Endodermal cell (in vitro differentiated cells): Measurements from ENCODE around the gene ZC3H14. TPM values are rescaled to one million over a fixed set of nuclear protein-coding genes. Genes with fewer than 3 reads are reported as not detected.

ENCODE experiments used
- DNase-seq: peaks from one replicate; pipeline ENCODE4 v3.0.0-alpha.2; 2017
- H3K27ac ChIP-seq: 2 replicates; pipeline ENCODE4 v1.5.1; 2013; ENCODE audit warnings: mild to moderate bottlenecking, low read depth, low read length, moderate library complexity
- H3K27me3 ChIP-seq: 2 replicates; pipeline ENCODE4 v1.6.1; 2013; ENCODE audit warnings: mild to moderate bottlenecking, low read length, moderate library complexity; ENCODE audit not compliant: insufficient read depth, control insufficient read depth, poor library complexity, severe bottlenecking
- H3K36me3 ChIP-seq: 2 replicates; pipeline ENCODE4 v1.7.0; 2013; ENCODE audit warnings: mild to moderate bottlenecking, low read length, moderate library complexity; ENCODE audit not compliant: control insufficient read depth, insufficient read depth
- H3K4me1 ChIP-seq: one replicate; pipeline ENCODE4 v1.7.0; 2013; ENCODE audit warnings: low read length; ENCODE audit not compliant: control insufficient read depth, insufficient read depth
- H3K4me3 ChIP-seq: 2 replicates; pipeline ENCODE4 v1.5.1; 2013; ENCODE audit warnings: mild to moderate bottlenecking, low read length, moderate library complexity
- H3K9ac ChIP-seq: 2 replicates; pipeline ENCODE4 v1.6.1; 2013; ENCODE audit warnings: mild to moderate bottlenecking, low read length, moderate library complexity; ENCODE audit not compliant: poor library complexity, severe bottlenecking; ENCODE audit errors: extremely low read depth
- H3K9me3 ChIP-seq: 2 replicates; pipeline ENCODE4 v1.6.1; 2013; ENCODE audit warnings: mild to moderate bottlenecking, low read length, moderate library complexity; ENCODE audit not compliant: control insufficient read depth
- H3K27ac Mint-ChIP-seq: 2 replicates; pipeline ENCODE4 v1.8.0; 2020; ENCODE audit warnings: mixed read lengths
- H3K27me3 Mint-ChIP-seq: 2 replicates; pipeline ENCODE4 v1.8.0; 2021; ENCODE audit warnings: mild to moderate bottlenecking, mixed read lengths; ENCODE audit not compliant: insufficient read depth
- H3K36me3 Mint-ChIP-seq: 2 replicates; pipeline ENCODE4 v1.8.0; 2020; ENCODE audit warnings: low read depth, mixed read lengths
- H3K4me1 Mint-ChIP-seq: 2 replicates; pipeline ENCODE4 v1.8.0; 2020; ENCODE audit warnings: mixed read lengths
- H3K4me3 Mint-ChIP-seq: 2 replicates; pipeline ENCODE4 v1.8.0; 2020; ENCODE audit warnings: mild to moderate bottlenecking, moderate library complexity, mixed read lengths
- H3K9me3 Mint-ChIP-seq: 2 replicates; pipeline ENCODE4 v1.8.0; 2020; ENCODE audit warnings: mild to moderate bottlenecking, mixed read lengths
- CTCF ChIP-seq: fragments of 200-600 bp; sonication (generic); conservative IDR thresholded peaks from 2 replicates; pipeline ENCODE4 v1.5.0; 2021; ENCODE audit warnings: antibody characterized with exemption, mild to moderate bottlenecking
- WGBS, 2 experiments: methylation state at CpG; one replicate each; pipeline versions ENCODE4 v1.1.5 to v1.1.7; 2013; ENCODE audit warnings: missing lambda C conversion rate in 2 of 2, mixed read lengths in 1 of 2; ENCODE audit not compliant: insufficient coverage in 1 of 2, insufficient read length in 1 of 2; 5-methylcytosine and 5-hydroxymethylcytosine counted together
- total RNA-seq, 2 donors: library from RNA; stranded (reverse); fragmentation: NEBNext Ultra II Directional in 1 of 2; extraction: Animal tissue kit (Norgen Biotek cat#: 25700) in 1 of 2; gene quantifications; 2 replicates in 1 of 2; 3 replicates in 1 of 2; pipeline ENCODE4 v1.2.1, GENCODE V29; 2021

Gene ZC3H14
- total RNA-seq, 2 donors from 2014 or later, result 111 to 142 TPM

- Mint-ChIP-seq H3K27me3 (no peaks in the 10 kb centered on the region), H3K36me3 (no peaks in the 10 kb centered on the region), H3K27ac (peak within 1 kb of the TSS; percentile 95), H3K4me1 (peaks cover 22% of the 10 kb centered on the region), H3K4me3 (peak within 1 kb of the TSS; percentile 81), H3K9me3 (no peaks in the 10 kb centered on the region)
- 0% methylated on average over 103 of the region's 103 CpGs; no CpG with 5 or more reads in 1 of the 2 experiments for WGBS, 2 experiments
- H3K9me3 ChIP-seq, result no peaks in the 10 kb centered on the region
- peaks cover 16% of the 10 kb centered on the region for H3K36me3 ChIP-seq
- peak; percentile 91 for DNase-seq
- TF ChIP-seq CTCF, result no peak
- H3K4me3 ChIP-seq, result peak within 1 kb of the TSS; percentile 85
- H3K9ac ChIP-seq, result peak within 1 kb of the TSS; percentile 91
- H3K27me3 ChIP-seq, result no peaks in the 10 kb centered on the region
- peaks cover 5% of the 10 kb centered on the region for H3K4me1 ChIP-seq
- H3K27ac ChIP-seq, result peak within 1 kb of the TSS; percentile 86
These were observed 8.2 kb upstream of the ZC3H14 start, which contains the start of gene PTPN21 for GRCh38 chr14:88554457-88555286. TSS of gene PTPN21 (minus strand) at chr14:88555007. CDS start at chr14:88550417, 4,590 bp downstream.

- no peak overlapping the region for H3K9ac ChIP-seq
- no peak overlapping the region for H3K4me3 ChIP-seq
- Mint-ChIP-seq H3K27ac (no peak overlapping the region), H3K27me3 (no peaks in the 10 kb centered on the region), H3K9me3 (no peaks in the 10 kb centered on the region), H3K4me1 (peaks cover 22% of the 10 kb centered on the region), H3K4me3 (no peak overlapping the region), H3K36me3 (no peaks in the 10 kb centered on the region)
- H3K27ac ChIP-seq, result no peak overlapping the region
- peaks cover 5% of the 10 kb centered on the region for H3K4me1 ChIP-seq
- no peaks in the 10 kb centered on the region for H3K27me3 ChIP-seq
- 71 to 75% methylated on average over 2 to 3 of the region's 3 CpGs for WGBS, 2 experiments
- peaks cover 5% of the 10 kb centered on the region for H3K36me3 ChIP-seq
- H3K9me3 ChIP-seq, result no peaks in the 10 kb centered on the region
- no peak for TF ChIP-seq CTCF
- DNase-seq, result peak; percentile 45
These were observed 6.3 kb upstream of the ZC3H14 start for GRCh38 chr14:88556581-88556980.

GRCh38 chr14:88559852-88560251 is 3.0 kb upstream of the ZC3H14 start:
- no peaks in the 10 kb centered on the region for H3K27me3 Mint-ChIP-seq

More at GRCh38 chr14:88559852-88560251, 3.0 kb upstream of the ZC3H14 start:
- H3K4me1 ChIP-seq, result no peaks in the 10 kb centered on the region
- TF ChIP-seq CTCF, result peak; percentile 36
- H3K4me1 Mint-ChIP-seq, result peaks cover 21% of the 10 kb centered on the region
- H3K27ac ChIP-seq, result no peak overlapping the region
- H3K36me3 ChIP-seq, result peaks cover 6% of the 10 kb centered on the region
- no peak overlapping the region for H3K4me3 Mint-ChIP-seq
- H3K9ac ChIP-seq, result no peak overlapping the region
- H3K36me3 Mint-ChIP-seq, result peaks cover 3% of the 10 kb centered on the region
- no peak for DNase-seq
- no peaks in the 10 kb centered on the region for H3K9me3 Mint-ChIP-seq
- H3K4me3 ChIP-seq, result no peak overlapping the region
- 81% methylated on average over 1 of the region's 1 CpG; no CpG with 5 or more reads in 1 of the 2 experiments for WGBS, 2 experiments
- no peaks in the 10 kb centered on the region for H3K27me3 ChIP-seq
- no peak overlapping the region for H3K27ac Mint-ChIP-seq
- no peaks in the 10 kb centered on the region for H3K9me3 ChIP-seq
